NCI-H748 (cell line): Measurements from ENCODE around the gene IFI27L1.

ENCODE experiments used
- DNase-seq: peaks from one replicate; lab custom pipeline; 2025; ENCODE audit not compliant: unreplicated experiment; lab: John Stamatoyannopoulos, UW

IFI27L1 gene, protein sequence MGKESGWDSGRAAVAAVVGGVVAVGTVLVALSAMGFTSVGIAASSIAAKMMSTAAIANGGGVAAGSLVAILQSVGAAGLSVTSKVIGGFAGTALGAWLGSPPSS

DNA sequence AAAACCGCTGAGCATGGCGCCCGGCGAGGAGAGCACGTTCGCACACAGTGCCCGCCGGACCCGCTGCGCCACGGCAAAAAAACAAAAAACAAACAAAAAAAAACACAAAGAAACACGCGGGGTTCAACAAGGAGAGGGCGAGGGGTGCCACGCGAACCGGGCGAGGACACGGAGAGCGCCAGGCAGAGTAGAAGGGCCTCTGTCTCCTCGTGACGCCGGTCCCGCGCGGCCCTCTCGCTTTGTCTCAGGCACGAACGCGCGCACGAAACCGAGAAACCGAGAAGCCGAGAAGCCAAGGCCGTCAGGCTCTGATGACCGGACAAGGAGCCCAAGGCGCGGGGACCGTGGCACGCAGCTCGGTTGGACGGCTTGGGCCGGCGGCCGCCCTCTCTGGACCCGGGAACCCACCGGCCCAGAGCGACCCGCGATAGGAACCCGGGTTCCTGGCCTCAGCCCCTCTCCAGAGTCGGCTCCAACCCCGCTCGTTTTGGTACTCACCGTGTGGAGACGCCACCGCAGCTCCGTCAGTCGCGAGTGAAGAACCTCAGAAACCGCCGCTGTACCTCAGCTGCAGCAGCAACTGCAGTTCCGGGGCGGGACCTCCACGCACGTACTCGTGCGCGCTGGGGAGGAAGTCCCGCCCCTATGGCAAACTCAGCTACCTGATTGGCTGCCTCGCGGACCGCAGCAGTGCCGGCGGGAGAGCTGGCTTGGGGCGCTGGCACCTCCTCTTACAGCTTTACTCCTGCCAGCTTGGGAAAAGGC lies at the start of gene IFI27L1, which contains the start of gene DDX24:
IFI27L1 (plus strand) TSS at position 690 of the 765 bp plus-strand sequence. CDS start 15,628 bp downstream, outside the sequence.
DDX24 (minus strand) TSS at position 582 of the 765 bp plus-strand sequence. CDS start 1,460 bp downstream, outside the sequence.
- peak; percentile 98 for DNase-seq

DNA sequence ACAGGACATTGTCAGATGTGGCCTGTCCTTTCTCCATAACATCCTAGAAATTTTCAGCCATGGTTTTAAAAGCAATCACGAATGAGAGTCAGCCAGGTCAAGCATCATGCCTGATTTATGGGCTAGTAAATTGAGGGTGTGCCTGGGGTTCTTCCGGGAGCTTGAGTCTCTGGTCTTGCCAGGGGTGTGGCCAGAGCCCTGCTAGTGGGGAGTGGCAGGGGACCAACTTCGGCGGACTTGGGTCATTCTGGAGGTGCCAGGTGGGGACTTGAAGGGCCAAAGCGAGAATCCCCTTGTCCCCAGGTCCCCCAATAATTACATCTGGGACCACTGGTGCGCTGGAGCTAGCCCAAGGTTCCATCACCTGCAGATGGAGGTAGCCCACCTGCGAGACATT lies 49.2 kb upstream of the IFI27L1 start:
- DNase-seq: no peak

DNA sequence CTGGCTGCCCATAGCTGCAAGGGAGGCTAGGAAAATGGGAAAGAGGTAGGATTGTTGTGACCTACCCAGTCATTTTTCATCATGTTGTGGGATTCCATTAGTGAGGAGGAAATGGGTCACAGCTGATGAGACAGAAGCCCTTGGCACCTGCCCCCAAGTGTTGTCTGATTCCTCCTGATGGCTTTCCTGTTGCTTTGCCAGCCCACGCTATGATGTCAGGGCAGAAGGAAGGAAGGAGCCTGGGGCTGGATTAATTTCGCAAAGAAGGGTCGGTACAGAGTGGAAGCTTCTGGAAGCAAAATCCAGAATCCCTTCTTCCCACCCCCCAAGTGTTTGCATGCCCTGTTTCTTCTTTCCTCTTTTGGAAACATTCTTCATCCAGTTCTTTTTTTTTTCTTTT lies 46.2 kb upstream of the IFI27L1 start:
- DNase-seq: no peak

DNA sequence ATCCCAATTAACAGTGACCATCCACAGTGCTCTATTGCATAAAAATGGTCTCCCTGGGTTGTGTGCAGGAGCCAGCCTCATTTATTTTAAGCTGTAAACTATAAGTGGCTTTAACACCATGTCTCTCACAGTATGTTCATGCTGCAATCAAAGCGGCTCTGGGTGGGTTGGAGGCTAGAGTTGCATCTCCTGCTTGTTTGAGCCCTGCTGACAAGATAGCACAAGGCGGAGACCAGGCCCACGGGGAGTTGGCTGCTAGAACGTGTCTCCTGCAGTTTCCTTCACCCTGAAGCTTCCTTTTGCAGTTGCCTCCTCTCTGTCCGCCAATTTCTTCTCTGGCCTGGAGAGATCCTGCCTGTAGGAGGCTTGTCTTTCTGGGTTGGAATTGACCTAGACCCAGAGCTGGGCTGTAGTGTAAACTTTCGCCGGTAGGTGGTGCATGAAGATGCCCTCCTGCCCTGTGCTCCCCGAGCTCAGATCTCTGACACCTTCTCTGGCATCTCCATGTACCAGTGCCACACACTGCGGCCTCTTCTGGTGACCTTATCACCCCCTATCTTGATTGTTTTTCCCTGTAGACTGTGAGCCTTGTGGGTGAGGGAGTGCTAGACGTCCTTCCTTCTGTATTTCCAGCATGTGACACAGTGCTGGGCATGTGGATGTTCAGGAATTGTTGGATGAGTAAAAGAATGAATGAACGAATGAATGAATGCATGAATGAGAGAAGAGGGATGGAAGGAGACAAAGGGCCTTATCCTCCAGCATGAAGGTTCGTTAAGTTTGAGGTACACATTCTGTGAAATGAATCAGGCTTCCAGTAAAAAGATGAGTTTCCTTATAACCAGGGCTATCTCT lies 44.6 kb upstream of the IFI27L1 start:
- DNase-seq: peak; percentile 60

DNA sequence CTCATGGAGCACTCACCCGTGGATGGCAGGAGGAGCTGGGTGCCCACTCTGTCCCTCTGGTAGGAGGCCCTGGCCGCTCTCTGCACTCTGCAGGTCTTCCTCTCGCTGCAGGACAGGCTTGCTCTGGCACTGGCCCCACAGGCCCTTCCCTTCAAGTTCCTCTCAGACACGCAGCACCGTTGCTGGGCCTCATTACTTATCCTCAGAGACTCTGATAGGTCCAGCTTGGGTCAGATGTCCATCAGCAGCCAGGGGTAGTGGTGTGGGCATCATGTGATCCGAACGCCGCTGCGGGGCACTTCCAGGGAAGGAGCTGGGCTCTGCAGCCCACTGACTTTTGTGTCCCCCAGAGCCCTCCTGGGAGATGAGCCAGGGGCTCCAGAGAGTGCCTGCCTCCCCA lies 43.2 kb upstream of the IFI27L1 start:
- no peak for DNase-seq

DNA sequence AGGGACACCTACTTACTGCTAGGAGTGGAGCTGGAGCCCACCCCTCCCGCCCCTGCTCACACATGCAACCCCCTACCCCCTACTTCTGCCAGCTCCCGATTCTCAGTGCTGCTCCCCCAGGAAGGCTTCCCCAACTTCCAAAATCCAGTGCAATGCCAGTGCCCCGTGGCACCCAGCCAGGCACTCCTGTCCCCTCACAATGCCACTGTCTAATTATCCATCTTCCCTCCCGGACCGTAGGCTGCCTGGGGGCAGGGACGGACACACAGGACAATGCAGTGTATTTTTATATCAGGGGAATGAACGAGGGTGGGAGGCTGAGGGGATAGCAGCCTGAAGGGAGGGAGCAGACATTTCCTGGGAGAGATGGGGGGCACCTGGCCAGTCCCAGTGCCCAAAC lies 42.6 kb upstream of the IFI27L1 start:
- no peak for DNase-seq

DNA sequence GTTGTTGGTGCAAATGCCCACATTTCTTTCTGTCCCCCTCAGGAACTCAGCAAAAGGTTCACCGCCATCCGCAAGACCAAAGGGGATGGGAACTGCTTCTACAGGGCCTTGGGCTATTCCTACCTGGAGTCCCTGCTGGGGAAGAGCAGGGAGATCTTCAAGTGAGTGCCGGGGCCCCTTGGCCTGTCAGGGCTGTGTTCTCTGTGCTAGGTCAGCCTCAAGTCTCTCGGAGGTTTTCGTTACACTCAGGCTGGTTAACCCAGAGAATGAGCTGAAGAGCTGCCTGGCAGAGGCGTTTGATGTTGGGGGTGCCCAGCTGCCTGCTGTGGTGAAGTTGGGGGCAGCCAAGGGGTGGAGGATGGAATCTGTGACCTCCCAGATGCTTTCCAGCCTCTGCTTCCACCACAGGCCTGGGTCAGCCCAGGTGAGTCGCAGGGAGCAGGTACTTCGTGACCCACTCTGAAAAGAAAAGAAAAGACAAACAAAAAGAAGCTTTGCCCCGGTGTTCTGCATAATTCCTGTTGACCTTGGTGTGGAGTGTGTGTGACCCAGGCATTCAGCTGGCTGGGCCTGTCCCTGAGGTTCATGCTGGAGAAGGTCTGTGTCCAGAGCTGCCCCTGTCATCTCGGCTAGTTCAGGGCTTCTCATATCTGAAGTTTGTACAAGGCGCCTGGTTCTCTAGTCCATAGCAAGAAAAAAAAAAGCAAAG lies 42.0 kb upstream of the IFI27L1 start:
- no peak for DNase-seq

DNA sequence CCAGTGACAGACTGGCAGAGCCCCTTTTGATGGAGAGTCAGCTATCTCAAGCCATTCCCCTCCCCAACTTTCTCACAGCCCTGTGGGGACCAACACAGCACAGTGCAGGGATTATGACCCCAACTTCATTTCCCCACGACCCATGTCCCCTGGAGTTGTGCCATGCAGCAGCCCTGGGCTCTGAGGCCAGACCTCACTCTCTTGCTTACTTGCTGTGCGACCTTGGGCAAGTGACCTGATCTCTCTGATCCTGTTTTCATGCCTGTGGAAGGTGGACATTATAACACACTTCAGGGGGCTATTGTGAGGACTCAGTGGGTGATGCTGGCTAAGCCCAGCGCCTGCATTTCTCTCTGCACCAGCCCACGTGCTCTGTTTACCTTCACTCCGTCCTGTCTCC lies 40.9 kb upstream of the IFI27L1 start:
- DNase-seq: no peak

DNA sequence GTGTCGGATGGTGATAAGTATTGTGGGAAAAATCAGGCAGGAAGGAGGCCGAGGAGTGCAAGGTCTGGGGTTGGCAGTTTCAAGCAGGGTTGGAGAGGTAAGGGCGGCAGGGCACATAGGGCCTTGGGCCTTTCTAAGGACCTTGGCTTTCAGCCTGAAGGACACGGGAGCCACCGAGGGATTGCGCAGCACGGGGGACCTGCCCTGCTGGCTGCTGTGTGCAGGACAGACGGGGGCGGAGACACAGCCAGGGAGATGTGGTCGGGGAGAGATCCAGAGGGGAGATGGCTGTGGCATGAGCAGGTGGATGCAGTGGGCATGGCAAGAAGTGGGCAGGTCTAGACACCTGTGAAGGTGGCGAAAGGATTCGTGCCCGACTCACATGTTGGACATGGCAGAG lies 40.3 kb upstream of the IFI27L1 start:
- no peak for DNase-seq

DNA sequence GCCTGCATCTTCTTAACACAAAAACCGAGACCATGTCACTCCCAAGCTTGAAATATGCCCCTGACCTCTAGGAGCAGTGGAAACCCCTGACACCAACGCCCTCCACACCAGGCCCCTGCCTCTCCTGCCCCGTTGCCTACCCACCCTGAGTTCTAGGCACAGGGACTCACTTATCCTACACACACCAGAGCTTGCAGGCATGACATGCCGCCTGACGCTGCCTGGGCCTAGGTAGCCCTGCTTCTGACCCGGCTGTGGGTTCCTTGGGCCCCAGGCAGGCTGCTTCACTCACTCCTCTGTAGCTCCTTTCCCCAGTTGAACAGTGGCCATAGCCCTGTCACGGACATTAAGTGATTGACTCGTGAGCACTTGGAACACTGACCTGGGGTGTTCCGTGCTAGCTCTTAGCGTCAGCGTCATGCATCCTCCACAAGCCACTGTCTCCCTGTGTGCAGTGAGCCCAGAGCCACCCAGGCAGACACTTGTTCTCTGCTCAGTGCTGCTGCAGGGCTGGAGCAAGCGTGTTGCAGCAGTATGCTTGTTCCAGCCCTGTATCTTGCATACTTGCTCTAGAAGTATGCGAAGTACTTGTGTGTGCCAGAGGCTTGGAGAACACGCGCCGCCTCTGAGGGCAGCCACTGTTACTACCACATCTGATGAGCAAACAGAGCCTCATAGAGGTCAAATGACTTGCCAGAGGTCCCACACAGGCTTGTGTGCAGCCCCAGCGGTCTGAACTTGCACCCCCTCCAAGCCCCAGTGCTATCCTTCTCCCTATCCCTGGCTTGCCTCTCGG lies 39.4 kb upstream of the IFI27L1 start:
- no peak for DNase-seq

DNA sequence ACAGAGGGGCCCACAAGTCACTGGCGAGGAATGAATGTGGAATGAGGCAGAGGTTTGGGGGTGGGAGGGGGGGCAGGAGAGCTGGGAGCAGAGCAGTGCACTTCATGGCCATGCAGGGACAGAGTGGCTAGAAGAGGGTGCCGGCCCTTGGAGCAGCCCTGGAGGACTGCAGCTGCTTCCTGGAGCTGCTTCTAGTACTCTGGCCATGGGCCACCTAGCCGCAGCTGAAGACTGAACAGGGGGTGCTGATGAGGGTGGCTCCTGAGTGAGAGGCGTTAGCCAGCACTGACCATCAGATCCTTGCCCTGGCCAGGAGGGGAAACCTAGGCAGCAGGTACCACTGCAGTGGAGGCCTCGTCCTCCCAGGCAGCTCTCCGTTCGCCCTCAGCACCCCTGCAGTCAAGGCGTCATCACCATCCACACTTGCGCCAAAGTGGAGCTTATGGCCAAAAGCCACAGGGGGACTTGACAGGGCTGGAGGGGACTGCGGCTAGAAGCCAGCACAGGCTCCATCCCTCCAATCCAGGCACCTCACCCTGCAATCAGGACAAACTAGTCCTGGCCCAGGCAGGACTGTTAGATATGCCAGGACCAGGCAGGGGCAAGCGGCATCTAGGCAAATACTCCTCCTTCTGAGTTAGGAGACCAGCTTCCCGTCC lies 38.5 kb upstream of the IFI27L1 start:
- no peak for DNase-seq

DNA sequence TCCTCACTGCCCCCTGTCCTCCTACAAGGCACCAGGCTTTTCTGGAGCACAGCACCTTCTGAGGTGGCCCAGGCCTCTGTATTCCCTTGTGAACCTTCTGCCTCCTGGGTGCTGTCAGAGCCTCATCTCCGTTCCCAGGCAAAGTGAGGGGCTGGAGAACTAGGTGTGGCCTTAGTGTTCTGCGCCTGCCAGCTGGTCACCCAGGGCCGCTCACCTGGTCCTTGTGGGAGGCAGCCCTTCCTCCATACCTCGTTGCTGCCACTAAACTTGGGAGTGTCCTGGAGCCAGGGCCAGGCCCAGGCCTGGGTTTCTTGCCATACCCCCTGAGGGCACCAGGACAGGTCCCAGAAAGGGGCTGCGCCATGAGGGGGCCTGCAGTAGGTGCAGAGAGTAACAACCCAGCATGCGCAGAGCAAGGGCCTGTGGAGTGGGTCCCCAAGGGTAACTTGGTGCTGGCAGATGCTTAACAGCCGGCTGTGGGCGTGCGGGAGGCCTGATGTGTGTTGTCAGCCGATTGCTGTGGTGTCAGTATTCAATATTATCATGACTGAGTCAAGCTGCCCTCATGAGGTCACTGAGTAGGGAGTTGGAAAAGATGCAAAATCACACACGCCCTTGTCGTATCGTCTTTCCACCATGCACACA lies 37.9 kb upstream of the IFI27L1 start:
- DNase-seq: no peak

DNA sequence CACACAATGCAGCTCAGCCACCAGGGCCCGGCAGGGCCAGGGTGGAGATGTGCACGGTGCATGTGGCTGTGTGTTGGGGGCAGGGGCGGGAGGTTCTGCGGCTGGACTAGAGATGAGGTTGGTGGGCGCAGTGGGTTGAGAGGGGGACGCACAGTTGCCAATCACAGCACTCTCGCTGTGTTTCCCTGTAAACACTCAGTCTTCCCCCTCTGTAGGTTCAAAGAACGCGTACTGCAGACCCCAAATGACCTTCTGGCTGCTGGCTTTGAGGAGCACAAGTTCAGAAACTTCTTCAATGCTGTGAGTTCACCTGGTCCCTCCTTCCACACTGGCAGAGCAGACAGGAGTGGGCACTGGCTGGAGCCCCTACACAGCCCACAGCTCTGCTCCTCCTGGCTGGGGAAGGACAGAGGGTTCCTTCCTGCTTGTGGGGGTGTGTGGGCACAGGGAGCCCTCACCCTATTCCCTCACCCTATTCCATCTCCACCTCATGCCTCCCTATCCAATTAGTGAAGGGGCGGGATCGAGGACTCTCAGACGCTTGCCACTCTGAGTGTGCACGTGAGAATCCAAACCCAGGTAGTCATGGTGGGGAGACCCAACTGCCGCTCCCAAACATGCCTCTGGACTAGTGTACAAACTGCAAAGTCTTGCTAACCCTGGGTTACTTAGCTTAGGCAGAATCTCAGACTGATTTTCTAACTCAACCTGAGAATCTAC lies 37.2 kb upstream of the IFI27L1 start:
- DNase-seq: no peak

DNA sequence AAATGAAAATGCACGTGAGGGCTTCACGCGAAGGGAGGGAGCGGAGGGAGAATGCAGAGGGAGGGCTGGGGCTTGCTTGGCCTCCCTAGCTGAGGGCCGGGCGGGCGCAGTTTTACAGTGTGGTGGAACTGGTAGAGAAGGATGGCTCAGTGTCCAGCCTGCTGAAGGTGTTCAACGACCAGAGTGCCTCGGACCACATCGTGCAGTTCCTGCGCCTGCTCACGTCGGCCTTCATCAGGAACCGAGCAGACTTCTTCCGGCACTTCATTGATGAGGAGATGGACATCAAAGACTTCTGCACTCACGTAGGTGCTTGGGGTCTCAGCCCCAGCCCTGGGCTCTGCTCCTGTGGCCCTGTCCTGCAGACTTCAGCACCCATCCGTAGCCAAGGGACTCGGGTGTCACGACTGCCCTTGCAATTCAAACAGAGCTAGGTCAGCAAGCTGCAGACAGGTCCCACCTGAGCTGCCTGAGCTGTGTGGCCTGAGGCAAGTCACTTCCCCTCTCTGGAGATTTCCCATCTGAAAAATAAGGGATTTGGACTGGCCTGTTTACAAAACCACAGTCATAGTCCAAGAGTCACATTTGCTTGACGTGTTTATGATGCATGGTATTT lies 36.5 kb upstream of the IFI27L1 start:
- no peak for DNase-seq

DNA sequence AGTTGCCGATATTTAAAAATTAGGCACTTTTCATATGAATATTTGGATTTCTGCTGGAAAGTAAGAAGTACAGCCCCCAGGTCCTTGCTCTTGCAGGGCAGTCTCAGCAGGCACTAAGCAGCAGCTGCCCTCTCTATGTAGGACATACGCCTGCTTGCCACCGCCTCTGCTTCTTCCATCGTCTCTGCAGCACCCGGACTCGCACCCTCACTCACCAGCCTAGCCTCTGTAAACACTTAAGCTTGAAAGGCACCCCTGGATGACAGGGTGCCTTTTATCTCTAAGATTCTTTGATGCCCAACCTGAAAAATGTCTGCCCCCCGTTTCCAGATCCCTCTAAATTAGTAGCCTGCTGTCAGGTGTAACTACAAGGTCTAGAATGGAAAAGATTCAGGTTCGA lies 36.0 kb upstream of the IFI27L1 start:
- no peak for DNase-seq

DNA sequence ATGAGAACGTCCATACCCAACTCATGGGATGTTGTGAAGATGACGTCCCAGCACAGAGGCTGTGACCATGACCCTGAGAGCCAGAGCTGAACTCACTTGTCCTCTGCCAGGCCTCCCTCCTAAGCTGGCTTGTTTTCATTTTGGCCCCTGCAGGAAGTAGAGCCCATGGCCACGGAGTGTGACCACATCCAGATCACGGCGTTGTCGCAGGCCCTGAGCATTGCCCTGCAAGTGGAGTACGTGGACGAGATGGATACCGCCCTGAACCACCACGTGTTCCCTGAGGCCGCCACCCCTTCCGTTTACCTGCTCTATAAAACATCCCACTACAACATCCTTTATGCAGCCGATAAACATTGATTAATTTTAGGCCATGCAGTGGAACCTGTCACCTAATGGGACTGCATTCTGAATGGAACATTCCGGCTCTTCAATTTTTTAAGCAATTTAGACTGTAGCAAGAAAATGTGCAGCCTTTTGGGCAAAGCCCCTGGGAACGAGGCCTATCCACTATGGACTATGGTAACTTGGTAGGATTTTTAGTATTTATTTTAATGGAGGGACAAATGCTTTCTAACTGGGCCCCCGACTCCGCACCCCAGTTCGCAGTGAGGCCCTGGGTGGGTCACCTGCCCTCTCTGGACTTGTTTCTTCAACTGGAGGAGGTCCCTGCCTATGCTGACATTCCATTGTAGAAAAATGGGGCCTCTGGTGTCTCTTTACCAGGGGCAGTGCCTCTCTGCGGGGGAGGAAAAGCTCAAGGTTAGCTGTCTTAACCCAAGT lies 35.4 kb upstream of the IFI27L1 start:
- no peak for DNase-seq

DNA sequence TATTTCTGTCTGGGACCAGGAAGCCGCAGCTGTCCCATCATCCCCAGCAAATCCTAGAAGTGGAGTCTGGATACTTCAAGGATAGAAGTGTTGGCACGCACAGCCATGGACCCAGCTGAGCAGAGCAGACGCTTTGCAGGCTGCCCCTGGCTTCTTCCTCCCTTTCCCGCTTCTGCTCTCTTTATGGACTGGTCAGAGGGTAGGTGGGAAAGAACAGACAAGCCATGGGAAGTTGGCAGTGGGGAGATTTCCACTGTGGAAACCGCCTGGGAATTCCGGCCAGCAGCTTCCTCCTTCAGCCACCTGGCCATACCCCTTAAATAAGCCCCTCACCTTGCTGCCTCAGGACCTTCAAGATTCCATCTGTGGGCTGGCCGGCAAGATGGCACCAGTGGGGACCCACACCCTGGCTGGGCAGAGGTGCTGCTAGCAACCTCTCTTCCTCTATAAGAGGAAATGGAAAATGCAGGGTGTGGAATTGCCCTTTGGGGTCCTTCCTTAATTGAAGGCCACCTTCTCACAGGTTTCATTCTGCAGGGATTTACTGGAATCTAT lies 34.3 kb upstream of the IFI27L1 start:
- no peak for DNase-seq
